SK-N-SH (cell line): Measurements from ENCODE around the gene BMP6. TPM values are rescaled to one million over a fixed set of nuclear protein-coding genes. Genes with fewer than 3 reads are reported as not detected.

Experiments used
- CTCF ChIA-PET: fragments of 300-600, 350-600 bp; formaldehyde crosslinking; extraction: SDS; loops from one replicate; lab custom pipeline; 2021; lab: Yijun Ruan, JAX
- POLR2A ChIA-PET: fragments of 350-600 bp; sonication (Branson Sonifier 250); formaldehyde crosslinking; extraction: SDS; loops from one replicate; lab custom pipeline; 2020; ENCODE audit warnings: antibody characterized with exemption, inconsistent platforms; lab: Yijun Ruan, JAX
- DNase-seq: peaks from one replicate; pipeline ENCODE4 v3.0.0; 2012
- H2AFZ ChIP-seq: fragments of 200-600 bp; sonication (generic); 2 replicates; pipeline ENCODE4 v1.8.1; 2016; ENCODE audit warnings: antibody characterized with exemption, mild to moderate bottlenecking, low read depth
- H3F3A ChIP-seq: fragments of 200-600 bp; sonication (generic); replicated peaks from 2 replicates; pipeline ENCODE3; 2016; ENCODE audit warnings: antibody characterized with exemption, mild to moderate bottlenecking; ENCODE audit not compliant: insufficient read depth
- H3K27ac ChIP-seq, 2 experiments: fragments of 200-500 bp in 1 of 2; fragments of 200-600 bp in 1 of 2; sonication (Bioruptor generic) in 1 of 2; sonication (generic), shearing (Covaris generic) in 1 of 2; 2 replicates each; pipeline versions ENCODE4 v1.5.1 to v1.6.1; 2014 to 2016; ENCODE audit warnings: low read depth in 2 of 2, inconsistent platforms in 1 of 2, low read length in 1 of 2, mild to moderate bottlenecking in 1 of 2, mixed read lengths in 1 of 2
- H3K27me3 ChIP-seq: fragments of 200-600 bp; sonication (generic), shearing (Covaris generic); 2 replicates; pipeline ENCODE4 v1.6.1; 2016; ENCODE audit warnings: mixed run types; ENCODE audit not compliant: insufficient read depth
- H3K36me3 ChIP-seq, 2 experiments: fragments of 200-500 bp in 1 of 2; fragments of 200-600 bp in 1 of 2; sonication (Bioruptor generic) in 1 of 2; sonication (generic) in 1 of 2; replicated peaks in 1 of 2; 2 replicates each; pipeline versions ENCODE3 to v1.5.1; 2014 to 2016; ENCODE audit warnings: low read length in 1 of 2, mild to moderate bottlenecking in 1 of 2; ENCODE audit not compliant: insufficient read depth in 2 of 2, control insufficient read depth in 1 of 2
- H3K4me1 ChIP-seq, 2 experiments: fragments of 200-500 bp in 1 of 2; fragments of 200-600 bp in 1 of 2; sonication (Bioruptor generic) in 1 of 2; sonication (generic), shearing (Covaris generic) in 1 of 2; 2 replicates each; pipeline versions ENCODE4 v1.5.1 to v1.6.1; 2014 to 2016; ENCODE audit warnings: low read depth in 1 of 2, low read length in 1 of 2, mixed run types in 1 of 2; ENCODE audit not compliant: insufficient read depth in 2 of 2, control insufficient read depth in 1 of 2
- H3K4me2 ChIP-seq: fragments of 200-600 bp; sonication (generic), shearing (Covaris generic); 2 replicates; pipeline ENCODE4 v1.6.1; 2017; ENCODE audit warnings: mixed run types
- H3K4me3 ChIP-seq, 2 experiments: fragments of 200-500 bp in 1 of 2; fragments of 200-600 bp in 1 of 2; sonication (Bioruptor generic) in 1 of 2; sonication (generic), shearing (Covaris generic) in 1 of 2; 2 replicates each; pipeline versions ENCODE4 v1.5.1 to v1.8.1; 2014 to 2016; ENCODE audit warnings: low read depth in 2 of 2, inconsistent platforms in 1 of 2, low read length in 1 of 2, mild to moderate bottlenecking in 1 of 2, mixed read lengths in 1 of 2, moderate library complexity in 1 of 2
- H3K79me2 ChIP-seq: fragments of 200-600 bp; sonication (generic); 2 replicates; pipeline ENCODE4 v1.8.1; 2017; ENCODE audit warnings: mild to moderate bottlenecking; ENCODE audit not compliant: insufficient read depth
- H3K9ac ChIP-seq: fragments of 200-600 bp; sonication (generic); 2 replicates; pipeline ENCODE4 v1.6.1; 2017; ENCODE audit warnings: mixed run types
- H3K9me2 ChIP-seq: fragments of 200-600 bp; sonication (generic); 2 replicates; pipeline ENCODE4 v1.6.1; 2017; ENCODE audit warnings: mixed run types
- H3K9me3 ChIP-seq: fragments of 200-600 bp; sonication (generic); 2 replicates; pipeline ENCODE4 v1.6.1; 2017; ENCODE audit warnings: mixed run types, mild to moderate bottlenecking, moderate library complexity
- H4K20me1 ChIP-seq: fragments of 200-600 bp; sonication (generic); 2 replicates; pipeline ENCODE4 v1.6.1; 2017; ENCODE audit warnings: mild to moderate bottlenecking, mixed run types; ENCODE audit not compliant: insufficient read depth
- EP300 ChIP-seq, 2 experiments: IDR thresholded peaks; 2 replicates each; pipeline versions ENCODE4 v1.4.0 to v1.6.1; 2012; ENCODE audit warnings: borderline replicate concordance in 1 of 2, low read depth in 1 of 2, low read length in 1 of 2
- FOXM1 ChIP-seq: IDR thresholded peaks from 2 replicates; pipeline ENCODE4 v1.4.0; 2012; ENCODE audit warnings: low read depth, mild to moderate bottlenecking
- GABPA ChIP-seq: IDR thresholded peaks from 2 replicates; pipeline ENCODE4 v1.4.0; 2012; ENCODE audit warnings: low read depth, mild to moderate bottlenecking
- GATA2 ChIP-seq: sonication (generic); formaldehyde crosslinking; IDR thresholded peaks from 2 replicates; pipeline ENCODE4 v1.5.0; 2020; ENCODE audit warnings: mild to moderate bottlenecking, missing genetic modification reagents
- JUND ChIP-seq: IDR thresholded peaks from 2 replicates; pipeline ENCODE4 v1.4.0; 2012
- MEF2A ChIP-seq: IDR thresholded peaks from 2 replicates; pipeline ENCODE4 v1.4.0; 2012; ENCODE audit warnings: low read depth, borderline replicate concordance
- MXI1 ChIP-seq: IDR thresholded peaks from 2 replicates; pipeline ENCODE4 v1.6.1; 2012; ENCODE audit warnings: mild to moderate bottlenecking, low read depth, low read length, improper control_type of control experiment
- NFIC ChIP-seq: IDR thresholded peaks from 2 replicates; pipeline ENCODE4 v1.4.0; 2012; ENCODE audit warnings: borderline replicate concordance
- POLR2AphosphoS5 ChIP-seq: IDR thresholded peaks from 2 replicates; pipeline ENCODE4 v1.6.1; 2012; ENCODE audit warnings: low read depth, low read length
- RFX5 ChIP-seq: IDR thresholded peaks from 2 replicates; pipeline ENCODE4 v1.6.1; 2012; ENCODE audit warnings: mild to moderate bottlenecking, improper control_type of control experiment, low read length
- RXRA ChIP-seq: IDR thresholded peaks from 2 replicates; pipeline ENCODE4 v1.4.0; 2012; ENCODE audit warnings: low read depth, mild to moderate bottlenecking, borderline replicate concordance
- SIN3A ChIP-seq: IDR thresholded peaks from 2 replicates; pipeline ENCODE4 v1.6.1; 2012; ENCODE audit warnings: low read depth, mild to moderate bottlenecking, low read length, moderate library complexity, borderline replicate concordance
- SMC3 ChIP-seq: IDR thresholded peaks from 2 replicates; pipeline ENCODE4 v1.6.1; 2012; ENCODE audit warnings: low read depth, low read length, improper control_type of control experiment
- TEAD4 ChIP-seq: IDR thresholded peaks from 2 replicates; pipeline ENCODE4 v1.4.0; 2012; ENCODE audit warnings: mild to moderate bottlenecking, borderline replicate concordance; ENCODE audit not compliant: insufficient read depth
- YY1 ChIP-seq: IDR thresholded peaks from 2 replicates; pipeline ENCODE4 v1.4.0; 2012; ENCODE audit warnings: low read depth, mild to moderate bottlenecking
- WGBS: methylation state at CpG from one replicate; pipeline ENCODE4 v1.1.6; 2017; ENCODE audit warnings: low lambda C conversion rate; 5-methylcytosine and 5-hydroxymethylcytosine counted together
- polyA plus RNA-seq, 3 experiments: library from polyadenylated mRNA; depleted of rRNA; stranded (reverse); fragments of >200 nt; gene quantifications; 2 replicates each; pipeline ENCODE4 v1.2.3, GENCODE V29; 2012
- TF ChIP-seq, protein P1 (sequence below): IDR thresholded peaks from 2 replicates; pipeline ENCODE4 v1.6.1; 2012; ENCODE audit warnings: mild to moderate bottlenecking, low read depth, low read length, moderate library complexity
- TF ChIP-seq, protein P2 (sequence below): fragments of 150-350 bp; IDR thresholded peaks from 2 replicates; pipeline ENCODE4 v1.6.1; 2016; ENCODE audit warnings: mild to moderate bottlenecking, low read depth, low read length
- TF ChIP-seq, protein P3 (sequence below): IDR thresholded peaks from 2 replicates; pipeline ENCODE4; 2012
- TF ChIP-seq, protein P4 (sequence below): IDR thresholded peaks from 2 replicates; pipeline ENCODE4 v1.4.0; 2012; ENCODE audit warnings: low read depth, borderline replicate concordance

BMP6 gene
- polyA plus RNA-seq, 1 of the 3 experiments (the other 2 are of a cell fraction) = not detected

DNA sequence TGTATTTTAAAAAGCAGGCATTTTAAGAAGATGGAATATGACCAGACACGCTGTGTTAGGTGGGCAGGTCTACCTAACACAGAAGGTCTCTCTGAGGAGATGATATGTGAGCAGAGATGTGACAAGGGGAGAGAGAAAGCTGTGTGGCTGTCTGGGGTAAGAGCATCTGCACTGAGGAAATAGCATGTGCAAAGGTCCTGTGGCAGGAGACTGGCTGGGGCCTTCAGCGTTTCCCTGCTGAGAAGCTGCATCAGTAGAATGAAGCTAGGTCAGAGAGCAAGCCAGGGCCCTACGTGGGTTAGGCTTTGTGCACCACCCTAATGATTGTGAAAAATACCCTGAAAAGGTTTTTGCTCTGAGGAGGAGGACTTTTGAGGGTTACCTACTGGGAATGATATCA lies 97.7 kb downstream of the BMP6 start:
- no peak overlapping the region for H2AFZ ChIP-seq
- no peak overlapping the region for H3K4me3 ChIP-seq
- CTCF ChIA-PET = no interaction called here
- 12% methylated on average over 3 of the region's 3 CpGs for WGBS
- TF ChIP-seq GATA2 (CRISPR knock-in tag) = no peak
- TF ChIP-seq JUND = no peak
- TF ChIP-seq, protein P1, sequence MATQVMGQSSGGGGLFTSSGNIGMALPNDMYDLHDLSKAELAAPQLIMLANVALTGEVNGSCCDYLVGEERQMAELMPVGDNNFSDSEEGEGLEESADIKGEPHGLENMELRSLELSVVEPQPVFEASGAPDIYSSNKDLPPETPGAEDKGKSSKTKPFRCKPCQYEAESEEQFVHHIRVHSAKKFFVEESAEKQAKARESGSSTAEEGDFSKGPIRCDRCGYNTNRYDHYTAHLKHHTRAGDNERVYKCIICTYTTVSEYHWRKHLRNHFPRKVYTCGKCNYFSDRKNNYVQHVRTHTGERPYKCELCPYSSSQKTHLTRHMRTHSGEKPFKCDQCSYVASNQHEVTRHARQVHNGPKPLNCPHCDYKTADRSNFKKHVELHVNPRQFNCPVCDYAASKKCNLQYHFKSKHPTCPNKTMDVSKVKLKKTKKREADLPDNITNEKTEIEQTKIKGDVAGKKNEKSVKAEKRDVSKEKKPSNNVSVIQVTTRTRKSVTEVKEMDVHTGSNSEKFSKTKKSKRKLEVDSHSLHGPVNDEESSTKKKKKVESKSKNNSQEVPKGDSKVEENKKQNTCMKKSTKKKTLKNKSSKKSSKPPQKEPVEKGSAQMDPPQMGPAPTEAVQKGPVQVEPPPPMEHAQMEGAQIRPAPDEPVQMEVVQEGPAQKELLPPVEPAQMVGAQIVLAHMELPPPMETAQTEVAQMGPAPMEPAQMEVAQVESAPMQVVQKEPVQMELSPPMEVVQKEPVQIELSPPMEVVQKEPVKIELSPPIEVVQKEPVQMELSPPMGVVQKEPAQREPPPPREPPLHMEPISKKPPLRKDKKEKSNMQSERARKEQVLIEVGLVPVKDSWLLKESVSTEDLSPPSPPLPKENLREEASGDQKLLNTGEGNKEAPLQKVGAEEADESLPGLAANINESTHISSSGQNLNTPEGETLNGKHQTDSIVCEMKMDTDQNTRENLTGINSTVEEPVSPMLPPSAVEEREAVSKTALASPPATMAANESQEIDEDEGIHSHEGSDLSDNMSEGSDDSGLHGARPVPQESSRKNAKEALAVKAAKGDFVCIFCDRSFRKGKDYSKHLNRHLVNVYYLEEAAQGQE = no peak
- no peak for TF ChIP-seq SIN3A
- TF ChIP-seq NFIC = no peak
- TF ChIP-seq, protein P2, sequence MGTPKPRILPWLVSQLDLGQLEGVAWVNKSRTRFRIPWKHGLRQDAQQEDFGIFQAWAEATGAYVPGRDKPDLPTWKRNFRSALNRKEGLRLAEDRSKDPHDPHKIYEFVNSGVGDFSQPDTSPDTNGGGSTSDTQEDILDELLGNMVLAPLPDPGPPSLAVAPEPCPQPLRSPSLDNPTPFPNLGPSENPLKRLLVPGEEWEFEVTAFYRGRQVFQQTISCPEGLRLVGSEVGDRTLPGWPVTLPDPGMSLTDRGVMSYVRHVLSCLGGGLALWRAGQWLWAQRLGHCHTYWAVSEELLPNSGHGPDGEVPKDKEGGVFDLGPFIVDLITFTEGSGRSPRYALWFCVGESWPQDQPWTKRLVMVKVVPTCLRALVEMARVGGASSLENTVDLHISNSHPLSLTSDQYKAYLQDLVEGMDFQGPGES = no peak
- TF ChIP-seq GABPA = no peak
- TF ChIP-seq FOXM1 = no peak
- no peak for TF ChIP-seq EP300 (IDR thresholded peaks at IDR 0.05; ENCODE audit: borderline replicate concordance in 1 of 2, low read depth in 1 of 2, low read length in 1 of 2)
- no peak for TF ChIP-seq RFX5
- TF ChIP-seq TEAD4 = no peak
- TF ChIP-seq RXRA = no peak
- TF ChIP-seq, protein P3, sequence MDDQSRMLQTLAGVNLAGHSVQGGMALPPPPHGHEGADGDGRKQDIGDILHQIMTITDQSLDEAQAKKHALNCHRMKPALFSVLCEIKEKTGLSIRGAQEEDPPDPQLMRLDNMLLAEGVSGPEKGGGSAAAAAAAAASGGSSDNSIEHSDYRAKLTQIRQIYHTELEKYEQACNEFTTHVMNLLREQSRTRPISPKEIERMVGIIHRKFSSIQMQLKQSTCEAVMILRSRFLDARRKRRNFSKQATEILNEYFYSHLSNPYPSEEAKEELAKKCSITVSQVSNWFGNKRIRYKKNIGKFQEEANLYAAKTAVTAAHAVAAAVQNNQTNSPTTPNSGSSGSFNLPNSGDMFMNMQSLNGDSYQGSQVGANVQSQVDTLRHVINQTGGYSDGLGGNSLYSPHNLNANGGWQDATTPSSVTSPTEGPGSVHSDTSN = no peak
- TF ChIP-seq MXI1 = no peak
- no peak for TF ChIP-seq POLR2AphosphoS5
- no peak for TF ChIP-seq YY1
- TF ChIP-seq MEF2A = no peak
- TF ChIP-seq, protein P4, sequence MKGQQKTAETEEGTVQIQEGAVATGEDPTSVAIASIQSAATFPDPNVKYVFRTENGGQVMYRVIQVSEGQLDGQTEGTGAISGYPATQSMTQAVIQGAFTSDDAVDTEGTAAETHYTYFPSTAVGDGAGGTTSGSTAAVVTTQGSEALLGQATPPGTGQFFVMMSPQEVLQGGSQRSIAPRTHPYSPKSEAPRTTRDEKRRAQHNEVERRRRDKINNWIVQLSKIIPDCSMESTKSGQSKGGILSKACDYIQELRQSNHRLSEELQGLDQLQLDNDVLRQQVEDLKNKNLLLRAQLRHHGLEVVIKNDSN = no peak
- TF ChIP-seq SMC3 = no peak
- no peaks in the 10 kb centered on the region for H3K9me3 ChIP-seq
- no peaks in the 10 kb centered on the region for H3K9me2 ChIP-seq
- no peaks in the 10 kb centered on the region for H4K20me1 ChIP-seq
- no peaks in the 10 kb centered on the region for H3K4me1 ChIP-seq
- no peaks in the 10 kb centered on the region for H3K36me3 ChIP-seq
- H3K79me2 ChIP-seq = no peaks in the 10 kb centered on the region
- H3K27me3 ChIP-seq = no peaks in the 10 kb centered on the region; the same call in 1 of the 2 replicates
- no peak for DNase-seq
- H3F3A ChIP-seq = no peaks in the 10 kb centered on the region
- H3K4me2 ChIP-seq = no peak overlapping the region
- H3K9ac ChIP-seq = no peak overlapping the region
- no peak overlapping the region for H3K27ac ChIP-seq
- POLR2A ChIA-PET = no interaction called here
